ENCODE results near the gene CDK15.
"Not testable (repeated sequence)": the region's sequence is repeated elsewhere in the genome, so short reads cannot be mapped to it uniquely, and the experiment has no call there.

The CDK15 gene

GRCh38 chr2:201790291-201790690 is 16.0 kb upstream of the CDK15 start:
- no peak for DNase-seq

GRCh38 chr2:201790989-201791388 is 15.3 kb upstream of the CDK15 start:
- DNase-seq, result no peak

GRCh38 chr2:201793631-201794030 is 12.7 kb upstream of the CDK15 start:
- no peak for DNase-seq

- no peak for DNase-seq
Observed at GRCh38 chr2:201794294-201794693, 12.0 kb upstream of the CDK15 start.

GRCh38 chr2:201795607-201796477 is 10.5 kb upstream of the CDK15 start:
- peak in 3 of 4 experiments; percentile 38 to 46 (median 40) for DNase-seq

GRCh38 chr2:201796478-201796865 is 9.9 kb upstream of the CDK15 start:
- DNase-seq, result no peak

GRCh38 chr2:201797175-201797840 is 9.0 kb upstream of the CDK15 start:
- no peak for DNase-seq

- DNase-seq, result no peak
Observed at GRCh38 chr2:201798252-201798913, 8.0 kb upstream of the CDK15 start.

GRCh38 chr2:201798914-201799285 is 7.4 kb upstream of the CDK15 start:
- not testable (repeated sequence) for DNase-seq

- no peak for DNase-seq
Observed at GRCh38 chr2:201807452-201807999, 1.2 kb downstream of the CDK15 start.

GRCh38 chr2:201808027-201808426 is 1.7 kb downstream of the CDK15 start:
- no peak for DNase-seq

- DNase-seq, result no peak
Observed at GRCh38 chr2:201809633-201810032, 3.3 kb downstream of the CDK15 start.

GRCh38 chr2:201810604-201811003 is 4.3 kb downstream of the CDK15 start:
- DNase-seq, result not testable (repeated sequence)

- DNase-seq, result no peak
Observed at GRCh38 chr2:201813996-201814760, 7.8 kb downstream of the CDK15 start.

GRCh38 chr2:201816657-201817575 is 10.6 kb downstream of the CDK15 start:
- no peak for DNase-seq

- no peak for DNase-seq
Observed at GRCh38 chr2:201820383-201821007, 14.2 kb downstream of the CDK15 start.

- no peak for DNase-seq
Observed at GRCh38 chr2:201821080-201821479, 14.7 kb downstream of the CDK15 start.

- no peak for DNase-seq
Observed at GRCh38 chr2:201824212-201824611, 17.9 kb downstream of the CDK15 start.

GRCh38 chr2:201827621-201828020 is 21.3 kb downstream of the CDK15 start:
- DNase-seq, result no peak

GRCh38 chr2:201828220-201828619 is 21.9 kb downstream of the CDK15 start:
- no peak for DNase-seq

GRCh38 chr2:201830666-201831065 is 24.3 kb downstream of the CDK15 start:
- peak in 1 of 4 experiments; percentile 9 for DNase-seq

All from suppressor macrophage (primary cell).